Endometrial microvascular endothelial cells (primary cell): ENCODE data around the gene ANGEL2. TPM values are rescaled to one million over a fixed set of nuclear protein-coding genes. Genes with fewer than 3 reads are reported as not detected.

Source experiments
- total RNA-seq: library from RNA; depleted of rRNA; stranded (reverse); fragments of >200 nt; gene quantifications from one replicate; pipeline ENCODE4 v1.2.3, GENCODE V29; 2015; ENCODE audit errors: inconsistent ontology term

ANGEL2 gene
- total RNA-seq, 1 donor from 2014 or later = 28.9 TPM

Other genes with a start within 250 kb of the ANGEL2 start
- gene NSL1, start 224.1 kb downstream of the ANGEL2 start, total RNA-seq = 29.1 TPM
- 16.6 TPM for gene TATDN3, start 224.0 kb downstream of the ANGEL2 start, total RNA-seq
- not detected for gene SPATA45, start 168.2 kb downstream of the ANGEL2 start, total RNA-seq
- 6.2 TPM for gene FLVCR1, start 157.6 kb downstream of the ANGEL2 start, total RNA-seq
- gene VASH2, start 65.3 kb downstream of the ANGEL2 start, total RNA-seq = 0.09 TPM
- 16.6 TPM for gene RPS6KC1, start 35.4 kb upstream of the ANGEL2 start, total RNA-seq